D721Med (cell line): Measurements from ENCODE around the gene KMT2C.

Experiments used
- DNase-seq: peaks from one replicate; pipeline ENCODE4 v3.0.0; 2011; ENCODE audit warnings: low spot score; ENCODE audit not compliant: insufficient read length
- FAIRE-seq: peaks from 2 replicates; lab custom pipeline; 2011; peaks lifted over from hg19 to GRCh38; lab: Jason Lieb, UNC
- CTCF ChIP-seq: IDR thresholded peaks from 2 replicates; pipeline ENCODE4 v1.5.1; 2012; ENCODE audit warnings: mild to moderate bottlenecking, control low read depth; ENCODE audit not compliant: insufficient read depth; ENCODE audit errors: missing control alignments

KMT2C gene

GRCh38 chr7:152467225-152467624 lies 31.4 kb upstream of the KMT2C start:
- FAIRE-seq = no peak
- no peak for TF ChIP-seq CTCF
- no peak for DNase-seq

- no peak for FAIRE-seq
- DNase-seq = no peak
- TF ChIP-seq CTCF = no peak
These were observed 29.2 kb upstream of the KMT2C start for GRCh38 chr7:152465119-152465387.

- no peak for FAIRE-seq
- DNase-seq = peak; percentile 73
- TF ChIP-seq CTCF = no peak
These were observed 28.7 kb upstream of the KMT2C start for GRCh38 chr7:152464312-152465118.

GRCh38 chr7:152463709-152464311 lies 28.0 kb upstream of the KMT2C start:
- no peak for TF ChIP-seq CTCF
- FAIRE-seq (no peak), DNase-seq (peak; percentile 73)

- no peak for TF ChIP-seq CTCF
- DNase-seq = no peak
- no peak for FAIRE-seq
These were observed 27.3 kb upstream of the KMT2C start for GRCh38 chr7:152462995-152463708.

- FAIRE-seq (no peak), DNase-seq (no peak)
- no peak for TF ChIP-seq CTCF
These were observed 24.0 kb upstream of the KMT2C start for GRCh38 chr7:152459724-152460251.
